Endothelial cell of umbilical vein (primary cell): Measurements from ENCODE around the gene MRTO4. TPM values are rescaled to one million over a fixed set of nuclear protein-coding genes. Genes with fewer than 3 reads are reported as not detected.

Experiments used
- BruUV-seq: library from RNA; stranded (reverse); fragments of 400-500 nt; replicated peaks from 2 replicates; lab custom pipeline; 2021; lab: Mats Ljungman, UMichigan
- CTCF ChIA-PET: fragments of 300-600, 350-600 bp; sonication (Branson Sonifier 250); formaldehyde crosslinking; loops from one replicate; lab custom pipeline; 2021; ENCODE audit warnings: antibody characterized with exemption, inconsistent platforms; lab: Charles Lee
- POLR2A ChIA-PET: fragments of 300-600, 350-600 bp; sonication (Branson Sonifier 250); formaldehyde crosslinking; loops from one replicate; lab custom pipeline; 2021; ENCODE audit warnings: antibody characterized with exemption, inconsistent platforms; lab: Charles Lee
- DNase-seq: peaks from one replicate; pipeline ENCODE4 v3.0.0-alpha.2; 2011; ENCODE audit warnings: low read depth, low spot score
- FAIRE-seq: peaks from 2 replicates; lab custom pipeline; 2011; peaks lifted over from hg19 to GRCh38; lab: Jason Lieb, UNC
- H2AFZ ChIP-seq: 2 replicates; pipeline ENCODE4 v1.6.0; 2012; ENCODE audit warnings: low read depth, low read length, control low read depth, inconsistent platforms
- H3K27ac ChIP-seq: 2 replicates; pipeline ENCODE4 v1.5.1; 2011; ENCODE audit warnings: low read depth, mild to moderate bottlenecking, control low read depth, low read length, moderate library complexity; ENCODE audit not compliant: insufficient read depth
- H3K27me3 ChIP-seq, 2 experiments: 2 replicates each; pipeline versions ENCODE4 v1.6.0 to v1.6.1; 2011; ENCODE audit warnings: low read length in 2 of 2, mixed read lengths in 1 of 2; ENCODE audit not compliant: control insufficient read depth in 2 of 2, insufficient read depth in 2 of 2
- H3K36me3 ChIP-seq, 2 experiments: 2 replicates in 1 of 2; 3 replicates in 1 of 2; pipeline ENCODE4 v1.5.1; 2011; ENCODE audit warnings: low read length in 2 of 2, mild to moderate bottlenecking in 1 of 2, moderate library complexity in 1 of 2; ENCODE audit not compliant: control insufficient read depth in 2 of 2, insufficient read depth in 2 of 2; ENCODE audit errors: extremely low read depth in 1 of 2
- H3K4me1 ChIP-seq: 3 replicates; pipeline ENCODE4 v1.5.1; 2011; ENCODE audit warnings: mild to moderate bottlenecking, low read length; ENCODE audit not compliant: control insufficient read depth, insufficient read depth; ENCODE audit errors: extremely low read depth
- H3K4me2 ChIP-seq: 2 replicates; pipeline ENCODE4 v1.6.1; 2011; ENCODE audit warnings: low read length, control low read depth, mixed read lengths; ENCODE audit not compliant: insufficient read depth
- H3K4me3 ChIP-seq, 3 experiments: fragments of 200-600 bp in 1 of 3; sonication (generic), shearing (Covaris generic) in 1 of 3; replicated peaks in 1 of 3; 2 replicates each; pipeline ENCODE4 v1.5.1; 2011 to 2016; ENCODE audit warnings: control low read depth in 3 of 3, low read length in 3 of 3, mild to moderate bottlenecking in 2 of 3, inconsistent platforms in 1 of 3, low read depth in 1 of 3, moderate library complexity in 1 of 3; ENCODE audit not compliant: insufficient read depth in 1 of 3
- H3K79me2 ChIP-seq: 2 replicates; pipeline ENCODE4 v1.6.0; 2012; ENCODE audit warnings: low read length, inconsistent platforms; ENCODE audit not compliant: control insufficient read depth, insufficient read depth
- H3K9ac ChIP-seq: replicated peaks from 2 replicates; pipeline ENCODE3; 2011; ENCODE audit warnings: low read length, control low read depth; ENCODE audit not compliant: insufficient read depth; ENCODE audit errors: extremely low read depth
- H3K9me1 ChIP-seq: replicated peaks from 3 replicates; pipeline ENCODE4 v1.6.0; 2011; ENCODE audit warnings: mild to moderate bottlenecking, low read length; ENCODE audit not compliant: control insufficient read depth, insufficient read depth; ENCODE audit errors: extremely low read depth
- H3K9me3 ChIP-seq: replicated peaks from 2 replicates; pipeline ENCODE4 v1.5.1; 2012; ENCODE audit warnings: low read length, inconsistent platforms; ENCODE audit not compliant: control insufficient read depth, insufficient read depth
- H4K20me1 ChIP-seq: replicated peaks from 2 replicates; pipeline ENCODE3; 2011; ENCODE audit warnings: mild to moderate bottlenecking, low read length; ENCODE audit not compliant: control insufficient read depth, insufficient read depth; ENCODE audit errors: extremely low read depth
- EZH2 ChIP-seq: IDR thresholded peaks from 2 replicates; pipeline ENCODE4 v1.6.1; 2012; ENCODE audit warnings: borderline replicate concordance, low read depth, mild to moderate bottlenecking, moderate library complexity, low read length, inconsistent platforms; ENCODE audit not compliant: severe bottlenecking
- FOS ChIP-seq: IDR thresholded peaks from 2 replicates; pipeline ENCODE4 v1.6.1; 2011; ENCODE audit warnings: mild to moderate bottlenecking, low read length, moderate library complexity, borderline replicate concordance; ENCODE audit not compliant: insufficient read depth
- GATA2 ChIP-seq: IDR thresholded peaks from 2 replicates; pipeline ENCODE4 v1.7.0; 2011; ENCODE audit warnings: low read depth, mild to moderate bottlenecking, moderate library complexity, mixed read lengths, low read length; ENCODE audit not compliant: insufficient read length, insufficient read depth
- JUN ChIP-seq: IDR thresholded peaks from 2 replicates; pipeline ENCODE4 v1.6.1; 2011; ENCODE audit warnings: borderline replicate concordance, low read depth; ENCODE audit not compliant: insufficient read length, insufficient read depth
- MAX ChIP-seq: IDR thresholded peaks from 2 replicates; pipeline ENCODE4 v1.6.1; 2011; ENCODE audit not compliant: insufficient read depth, insufficient read length
- MYC ChIP-seq: IDR thresholded peaks from one replicate; pipeline ENCODE4 v1.6.1; 2011; ENCODE audit warnings: mild to moderate bottlenecking, low read depth, low read length
- POLR2AphosphoS5 ChIP-seq: IDR thresholded peaks from 2 replicates; pipeline ENCODE4 v1.6.1; 2012; ENCODE audit warnings: low read depth, mild to moderate bottlenecking, control low read depth, low read length, moderate library complexity; ENCODE audit not compliant: insufficient read depth
- dilution Hi-C: fragments of 300-500 bp; cut with MboI; formaldehyde crosslinking; loops from one replicate; pipeline ENCODE4 v1.15.0; 2019; ENCODE audit warnings: low sequenced_read_pairs; ENCODE audit not compliant: extremely low pct_ligation_motif_present
- intact Hi-C: fragments of 100-400 bp; cut with micrococcal nuclease; formaldehyde crosslinking; loops from one replicate; pipeline ENCODE4 v1.10.0; 2022
- polyA plus RNA-seq, 4 experiments: library from polyadenylated mRNA; depleted of rRNA in 3 of 4; stranded (reverse) in 3 of 4; unstranded in 1 of 4; fragments of >200 nt; gene quantifications; 2 replicates each; pipeline versions ENCODE4 v1.2.1 to v1.2.3, GENCODE V29; 2011 to 2012; ENCODE audit warnings: missing spikeins in 1 of 4
- total RNA-seq: library from RNA; stranded (reverse); gene quantifications from 2 replicates; pipeline ENCODE4 v1.2.3, GENCODE V29; 2021
- TF ChIP-seq, protein P1 (sequence below), 2 donors: IDR thresholded peaks; 1 replicate in 1 of 2; 2 replicates in 1 of 2; pipeline ENCODE4 v1.5.1; 2011; ENCODE audit warnings: low read length in 2 of 2, mild to moderate bottlenecking in 2 of 2, moderate library complexity in 2 of 2, control low read depth in 1 of 2, inconsistent platforms in 1 of 2, low read depth in 1 of 2; ENCODE audit not compliant: insufficient read depth in 1 of 2; ENCODE audit errors: extremely low read depth in 1 of 2

The MRTO4 gene
- total and polyA plus RNA-seq, 2 donors (not counting 3 experiments of a cell fraction or from before 2014, with no cell fraction given): 33.6 to 49.4 TPM

DNA sequence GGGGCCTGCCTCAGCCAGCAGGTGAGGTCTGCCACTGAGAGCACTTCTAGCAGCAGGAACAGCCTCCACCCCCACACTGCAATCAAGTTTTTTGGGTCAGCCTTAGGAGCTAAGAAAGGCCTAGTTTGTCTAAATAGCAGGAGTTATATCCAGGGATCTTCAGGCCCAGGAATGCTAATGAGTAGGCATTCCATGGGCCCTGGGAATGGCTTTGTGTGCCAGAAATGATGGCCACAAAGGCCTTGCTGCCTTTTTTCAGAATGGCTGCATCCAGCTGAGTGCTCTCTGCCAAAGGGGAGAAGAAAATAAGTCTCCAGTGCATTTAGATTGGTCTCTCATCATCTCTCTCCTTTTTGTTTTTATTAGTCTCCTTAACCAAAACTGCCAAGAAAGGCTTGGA is 2.8 kb downstream of the MRTO4 start:
- FAIRE-seq: no peak
- Histone ChIP-seq H4K20me1 (no peaks in the 10 kb centered on the region), H3K27ac (no peak overlapping the region), H3K27me3 (no peaks in the 10 kb centered on the region), H3K9ac (no peak overlapping the region), H3K4me1 (peaks cover 18% of the 10 kb centered on the region), H3K9me1 (no peaks in the 10 kb centered on the region), H3K9me3 (no peaks in the 10 kb centered on the region), H3K36me3 (peaks cover 11 to 21% of the 10 kb centered on the region in 2 experiments), H2AFZ (no peak overlapping the region), H3K4me3 (no peak overlapping the region), H3K79me2 (peaks cover 57% of the 10 kb centered on the region), H3K4me2 (no peak overlapping the region)
- dilution Hi-C loops: no loop called here
- no peak for DNase-seq
- ChIA-PET CTCF (interaction anchor here (0.7 to 1.6 kb wide), 2 partner anchors 14 to 399 kb away, joined by 3 to 8 read pairs; no protein-coding TSS in a partner anchor), POLR2A (interaction anchor here (0.7 kb wide), 1 partner anchor 43 kb away, joined by 3 read pairs; no protein-coding TSS in a partner anchor)
- TF ChIP-seq GATA2 (no peak), FOS (no peak), MAX (no peak), POLR2AphosphoS5 (no peak), MYC (no peak), JUN (no peak), EZH2 (no peak)
- TF ChIP-seq, protein P1, sequence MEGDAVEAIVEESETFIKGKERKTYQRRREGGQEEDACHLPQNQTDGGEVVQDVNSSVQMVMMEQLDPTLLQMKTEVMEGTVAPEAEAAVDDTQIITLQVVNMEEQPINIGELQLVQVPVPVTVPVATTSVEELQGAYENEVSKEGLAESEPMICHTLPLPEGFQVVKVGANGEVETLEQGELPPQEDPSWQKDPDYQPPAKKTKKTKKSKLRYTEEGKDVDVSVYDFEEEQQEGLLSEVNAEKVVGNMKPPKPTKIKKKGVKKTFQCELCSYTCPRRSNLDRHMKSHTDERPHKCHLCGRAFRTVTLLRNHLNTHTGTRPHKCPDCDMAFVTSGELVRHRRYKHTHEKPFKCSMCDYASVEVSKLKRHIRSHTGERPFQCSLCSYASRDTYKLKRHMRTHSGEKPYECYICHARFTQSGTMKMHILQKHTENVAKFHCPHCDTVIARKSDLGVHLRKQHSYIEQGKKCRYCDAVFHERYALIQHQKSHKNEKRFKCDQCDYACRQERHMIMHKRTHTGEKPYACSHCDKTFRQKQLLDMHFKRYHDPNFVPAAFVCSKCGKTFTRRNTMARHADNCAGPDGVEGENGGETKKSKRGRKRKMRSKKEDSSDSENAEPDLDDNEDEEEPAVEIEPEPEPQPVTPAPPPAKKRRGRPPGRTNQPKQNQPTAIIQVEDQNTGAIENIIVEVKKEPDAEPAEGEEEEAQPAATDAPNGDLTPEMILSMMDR (IDR thresholded peaks at IDR 0.05; ENCODE audit: extremely low read depth in 1 of 2, insufficient read depth in 1 of 2, low read depth in 1 of 2, low read length in 2 of 2): no peak
- BruUV-seq: no TSS peak
- intact Hi-C loops: loop anchor here (5.0 to 10.0 kb wide), 2 partner anchors 88 to 340 kb away; a partner anchor contains a TSS
